Hepatocyte (in vitro differentiated cells): ENCODE measurements around the gene SLC36A3. TPM values are rescaled to one million over a fixed set of nuclear protein-coding genes. Genes with fewer than 3 reads are reported as not detected.

Experiments used
- DNase-seq: peaks from one replicate; pipeline ENCODE4 v3.0.0-alpha.2; 2016; ENCODE audit warnings: low spot score
- H2AFZ ChIP-seq: fragments of 200-600 bp; sonication (generic); 2 replicates; pipeline ENCODE4 v1.6.0; 2016; ENCODE audit warnings: antibody characterized with exemption, mild to moderate bottlenecking
- H3K27ac ChIP-seq: fragments of 200-600 bp; sonication (generic); 2 replicates; pipeline ENCODE4 v1.5.1; 2016; ENCODE audit warnings: mild to moderate bottlenecking
- H3K27me3 ChIP-seq: fragments of 200-600 bp; sonication (generic); 2 replicates; pipeline ENCODE4 v1.6.1; 2016
- H3K36me3 ChIP-seq: fragments of 200-600 bp; sonication (generic); replicated peaks from 2 replicates; pipeline ENCODE4 v1.5.1; 2016; ENCODE audit warnings: low read depth; ENCODE audit not compliant: insufficient read depth
- H3K4me1 ChIP-seq: fragments of 200-600 bp; sonication (generic); 2 replicates; pipeline ENCODE4 v1.5.1; 2016; ENCODE audit warnings: mild to moderate bottlenecking, moderate library complexity; ENCODE audit not compliant: insufficient read depth
- H3K4me2 ChIP-seq: fragments of 200-600 bp; sonication (generic); 2 replicates; pipeline ENCODE4 v1.6.0; 2016
- H3K4me3 ChIP-seq: fragments of 200-600 bp; sonication (generic); 2 replicates; pipeline ENCODE4 v1.5.1; 2016; ENCODE audit warnings: mild to moderate bottlenecking
- H3K79me2 ChIP-seq: fragments of 200-600 bp; sonication (generic); 2 replicates; pipeline ENCODE4 v1.6.0; 2017; ENCODE audit warnings: mild to moderate bottlenecking
- H3K9me2 ChIP-seq: fragments of 200-600 bp; sonication (generic); replicated peaks from 2 replicates; pipeline ENCODE4 v1.6.0; 2017; ENCODE audit warnings: mild to moderate bottlenecking; ENCODE audit not compliant: insufficient read depth
- H3K9me3 ChIP-seq: fragments of 200-600 bp; sonication (generic); 2 replicates; pipeline ENCODE4 v1.5.1; 2016; ENCODE audit warnings: low read depth, mild to moderate bottlenecking
- H4K20me1 ChIP-seq: fragments of 200-600 bp; sonication (generic); 2 replicates; pipeline ENCODE4 v1.6.0; 2016; ENCODE audit warnings: mild to moderate bottlenecking; ENCODE audit not compliant: insufficient read depth, poor library complexity, severe bottlenecking
- EZH2 ChIP-seq: fragments of 200-600 bp; sonication (generic); IDR thresholded peaks from 2 replicates; pipeline ENCODE4 v1.6.1; 2016; ENCODE audit warnings: antibody characterized with exemption, mild to moderate bottlenecking, borderline replicate concordance
- EZH2phosphoT487 ChIP-seq: fragments of 200-600 bp; sonication (generic); IDR thresholded peaks from one replicate; pipeline ENCODE4 v1.6.1; 2018; ENCODE audit warnings: antibody characterized with exemption, mild to moderate bottlenecking, low read depth, moderate library complexity; ENCODE audit not compliant: unreplicated experiment, severe bottlenecking
- WGBS: methylation state at CpG from one replicate; pipeline ENCODE4 v1.1.6; 2016; ENCODE audit warnings: low lambda C conversion rate; ENCODE audit errors: missing lambda C conversion rate; 5-methylcytosine and 5-hydroxymethylcytosine counted together
- polyA plus RNA-seq: library from polyadenylated mRNA; unstranded; fragments of >200 nt; fragmentation: Nextera tagmentation; extraction: Ambion mirVana; gene quantifications from 2 replicates; pipeline ENCODE4 v1.2.1, GENCODE V29; 2016
- total RNA-seq: library from RNA; depleted of rRNA; stranded (reverse); fragments of >200 nt; gene quantifications from 2 replicates; pipeline ENCODE4 v1.2.3, GENCODE V29; 2014
- TF ChIP-seq, protein P1 (sequence below): fragments of 200-600 bp; sonication (generic); IDR thresholded peaks from 2 replicates; pipeline ENCODE4 v1.5.1; 2016; ENCODE audit warnings: antibody characterized with exemption, mild to moderate bottlenecking; ENCODE audit not compliant: poor library complexity

The SLC36A3 gene
- total and polyA plus RNA-seq, 2 experiments from 2014 or later, result not detected

DNA sequence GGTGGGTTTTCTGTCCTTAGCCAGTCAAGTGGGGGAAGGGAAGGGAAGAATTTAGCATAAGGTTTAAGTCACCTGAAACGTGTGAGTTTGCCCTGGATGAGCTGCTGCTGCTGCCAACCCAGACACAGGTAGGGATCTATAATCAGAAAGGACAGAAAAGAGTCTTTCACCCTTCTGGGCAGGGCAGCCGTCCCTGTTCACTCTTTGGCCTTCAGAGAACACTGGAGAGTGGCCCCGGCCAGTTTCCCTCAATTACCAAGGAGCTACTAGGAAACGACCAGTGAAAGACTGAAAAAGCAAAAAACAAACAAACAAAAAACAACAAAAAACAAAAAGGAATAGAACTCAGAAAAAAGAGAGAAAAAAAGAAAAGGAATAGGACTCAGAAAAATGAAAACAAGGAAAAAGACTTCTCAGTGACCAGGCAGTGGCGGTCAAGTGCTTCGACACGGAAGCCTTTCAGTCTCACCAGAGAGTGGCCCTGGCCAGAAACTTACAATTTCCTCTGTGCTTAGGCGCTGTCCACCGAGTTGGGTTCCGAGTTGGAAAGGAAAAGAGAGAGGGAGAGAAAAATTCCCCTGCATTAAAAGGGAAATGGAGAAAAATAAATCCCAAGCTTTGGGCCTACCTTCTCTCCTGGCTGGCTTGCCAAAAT is 53.1 kb downstream of the SLC36A3 start:
- no peak overlapping the region for H3K4me3 ChIP-seq
- no peak overlapping the region for H2AFZ ChIP-seq
- no peaks in the 10 kb centered on the region for H3K27me3 ChIP-seq
- DNase-seq, result no peak
- no peak overlapping the region for H3K4me2 ChIP-seq
- no peaks in the 10 kb centered on the region for H3K9me2 ChIP-seq
- H3K9me3 ChIP-seq, result no peaks in the 10 kb centered on the region
- WGBS, result 82% methylated on average over 10 of the region's 10 CpGs
- no peaks in the 10 kb centered on the region for H4K20me1 ChIP-seq
- H3K4me1 ChIP-seq, result no peaks in the 10 kb centered on the region
- TF ChIP-seq, protein P1, sequence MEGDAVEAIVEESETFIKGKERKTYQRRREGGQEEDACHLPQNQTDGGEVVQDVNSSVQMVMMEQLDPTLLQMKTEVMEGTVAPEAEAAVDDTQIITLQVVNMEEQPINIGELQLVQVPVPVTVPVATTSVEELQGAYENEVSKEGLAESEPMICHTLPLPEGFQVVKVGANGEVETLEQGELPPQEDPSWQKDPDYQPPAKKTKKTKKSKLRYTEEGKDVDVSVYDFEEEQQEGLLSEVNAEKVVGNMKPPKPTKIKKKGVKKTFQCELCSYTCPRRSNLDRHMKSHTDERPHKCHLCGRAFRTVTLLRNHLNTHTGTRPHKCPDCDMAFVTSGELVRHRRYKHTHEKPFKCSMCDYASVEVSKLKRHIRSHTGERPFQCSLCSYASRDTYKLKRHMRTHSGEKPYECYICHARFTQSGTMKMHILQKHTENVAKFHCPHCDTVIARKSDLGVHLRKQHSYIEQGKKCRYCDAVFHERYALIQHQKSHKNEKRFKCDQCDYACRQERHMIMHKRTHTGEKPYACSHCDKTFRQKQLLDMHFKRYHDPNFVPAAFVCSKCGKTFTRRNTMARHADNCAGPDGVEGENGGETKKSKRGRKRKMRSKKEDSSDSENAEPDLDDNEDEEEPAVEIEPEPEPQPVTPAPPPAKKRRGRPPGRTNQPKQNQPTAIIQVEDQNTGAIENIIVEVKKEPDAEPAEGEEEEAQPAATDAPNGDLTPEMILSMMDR, result no peak
- no peak for TF ChIP-seq EZH2
- no peak for TF ChIP-seq EZH2phosphoT487
- H3K27ac ChIP-seq, result no peak overlapping the region
- H3K79me2 ChIP-seq, result peaks cover 11% of the 10 kb centered on the region
- no peaks in the 10 kb centered on the region for H3K36me3 ChIP-seq

DNA sequence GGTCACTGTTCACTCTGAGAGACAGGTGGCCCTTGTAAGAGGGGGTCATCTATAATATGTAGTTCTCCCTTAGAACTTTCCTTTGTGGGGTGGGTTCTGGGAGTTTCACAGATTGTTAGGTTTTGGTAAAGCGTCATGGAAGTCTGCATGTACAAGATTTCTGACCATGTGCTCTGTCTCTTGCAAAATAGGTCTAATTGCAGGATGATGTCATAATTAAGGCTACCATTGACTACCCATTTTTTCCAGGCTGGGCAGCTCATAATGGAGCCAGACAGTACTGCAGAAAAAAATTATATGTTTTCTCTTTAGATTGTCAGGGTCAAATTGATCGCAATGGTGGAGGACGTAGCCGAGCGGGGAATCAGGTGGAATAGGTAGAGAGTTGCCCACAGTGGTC is 54.3 kb downstream of the SLC36A3 start:
- no peak for DNase-seq
- WGBS, result 73% methylated on average over 5 of the region's 5 CpGs
- TF ChIP-seq, protein P1, result no peak
- TF ChIP-seq EZH2, result no peak
- no peak for TF ChIP-seq EZH2phosphoT487
- Histone ChIP-seq H3K27ac (no peak overlapping the region), H3K9me3 (no peaks in the 10 kb centered on the region), H3K9me2 (no peaks in the 10 kb centered on the region), H3K36me3 (no peaks in the 10 kb centered on the region), H3K27me3 (no peaks in the 10 kb centered on the region), H3K4me3 (no peak overlapping the region), H4K20me1 (no peaks in the 10 kb centered on the region), H3K79me2 (peaks cover 1% of the 10 kb centered on the region), H2AFZ (no peak overlapping the region), H3K4me2 (no peak overlapping the region), H3K4me1 (no peaks in the 10 kb centered on the region)

DNA sequence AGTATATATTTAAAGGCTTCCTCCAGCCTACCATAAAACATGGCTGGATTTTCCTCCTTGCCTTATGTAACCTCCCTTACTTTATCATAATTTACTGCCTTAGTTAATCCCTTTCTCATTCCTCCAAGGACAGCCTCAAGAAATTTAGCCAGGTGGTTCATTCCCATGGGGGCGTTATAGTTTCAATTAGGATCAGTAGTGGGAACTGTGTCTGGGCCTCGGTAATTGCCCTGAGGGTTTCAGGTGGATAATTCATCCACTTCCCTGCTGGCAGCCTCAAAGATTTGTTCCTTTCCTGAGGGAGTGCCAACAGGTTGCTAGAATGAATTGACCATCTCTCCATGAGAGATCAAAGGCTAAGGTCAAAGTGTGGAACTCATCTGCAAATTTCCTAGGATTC is 54.9 kb downstream of the SLC36A3 start:
- no peaks in the 10 kb centered on the region for H3K27me3 ChIP-seq
- H3K4me3 ChIP-seq, result no peak overlapping the region
- H3K27ac ChIP-seq, result no peak overlapping the region
- TF ChIP-seq EZH2 (no peak), EZH2phosphoT487 (no peak)
- TF ChIP-seq, protein P1, result no peak
- WGBS, result 67% methylated on average over 2 of the region's 2 CpGs
- no peaks in the 10 kb centered on the region for H3K36me3 ChIP-seq
- H3K9me3 ChIP-seq, result no peaks in the 10 kb centered on the region
- H4K20me1 ChIP-seq, result no peaks in the 10 kb centered on the region
- no peak for DNase-seq
- no peak overlapping the region for H3K4me2 ChIP-seq
- no peak overlapping the region for H2AFZ ChIP-seq
- H3K79me2 ChIP-seq, result no peaks in the 10 kb centered on the region
- H3K9me2 ChIP-seq, result no peaks in the 10 kb centered on the region
- no peaks in the 10 kb centered on the region for H3K4me1 ChIP-seq
